NCI-H345 (cell line): ENCODE results near the gene MYCBPAP.

Experiments used
- DNase-seq: peaks from one replicate; lab custom pipeline; 2025; lab: John Stamatoyannopoulos, UW

MYCBPAP gene

DNA sequence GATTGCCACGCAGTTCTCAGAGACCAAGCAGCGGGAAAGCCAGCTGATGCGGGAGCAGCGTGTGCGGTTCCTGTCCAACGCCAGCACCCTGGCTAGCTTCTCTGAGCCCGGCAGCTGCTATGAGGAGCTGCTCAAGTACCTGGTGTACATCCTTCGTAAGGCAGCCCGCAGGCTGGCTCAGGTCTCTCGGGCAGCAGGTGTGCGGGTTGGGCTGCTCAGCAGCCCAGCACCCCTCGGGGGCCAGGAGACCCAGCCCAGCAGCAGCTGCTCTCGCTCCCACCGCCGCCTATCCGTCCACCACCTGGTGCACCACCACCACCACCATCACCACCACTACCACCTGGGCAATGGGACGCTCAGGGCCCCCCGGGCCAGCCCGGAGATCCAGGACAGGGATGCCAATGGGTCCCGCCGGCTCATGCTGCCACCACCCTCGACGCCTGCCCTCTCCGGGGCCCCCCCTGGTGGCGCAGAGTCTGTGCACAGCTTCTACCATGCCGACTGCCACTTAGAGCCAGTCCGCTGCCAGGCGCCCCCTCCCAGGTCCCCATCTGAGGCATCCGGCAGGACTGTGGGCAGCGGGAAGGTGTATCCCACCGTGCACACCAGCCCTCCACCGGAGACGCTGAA lies 67.5 kb downstream of the MYCBPAP start:
- DNase-seq, result peak; percentile 35

DNA sequence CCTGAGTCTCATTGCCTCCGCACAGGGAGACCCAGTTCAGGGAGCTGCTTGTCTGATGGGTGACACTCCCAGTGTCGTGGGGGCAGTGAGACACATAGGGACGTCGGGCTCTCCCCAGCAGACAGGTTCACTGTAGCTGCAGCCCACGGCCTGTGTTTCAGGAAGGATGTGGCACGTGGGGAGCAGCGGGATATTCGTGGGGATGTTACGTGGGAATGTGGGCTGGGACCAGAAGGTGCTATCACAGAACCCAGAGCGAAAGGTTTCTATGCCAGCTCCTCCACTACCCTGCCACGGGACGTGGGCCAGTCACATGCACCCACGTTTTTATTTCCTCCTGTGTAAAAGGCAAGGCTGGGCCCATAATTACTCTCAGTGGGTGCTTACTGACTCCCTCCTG lies 68.6 kb downstream of the MYCBPAP start:
- DNase-seq, result no peak

DNA sequence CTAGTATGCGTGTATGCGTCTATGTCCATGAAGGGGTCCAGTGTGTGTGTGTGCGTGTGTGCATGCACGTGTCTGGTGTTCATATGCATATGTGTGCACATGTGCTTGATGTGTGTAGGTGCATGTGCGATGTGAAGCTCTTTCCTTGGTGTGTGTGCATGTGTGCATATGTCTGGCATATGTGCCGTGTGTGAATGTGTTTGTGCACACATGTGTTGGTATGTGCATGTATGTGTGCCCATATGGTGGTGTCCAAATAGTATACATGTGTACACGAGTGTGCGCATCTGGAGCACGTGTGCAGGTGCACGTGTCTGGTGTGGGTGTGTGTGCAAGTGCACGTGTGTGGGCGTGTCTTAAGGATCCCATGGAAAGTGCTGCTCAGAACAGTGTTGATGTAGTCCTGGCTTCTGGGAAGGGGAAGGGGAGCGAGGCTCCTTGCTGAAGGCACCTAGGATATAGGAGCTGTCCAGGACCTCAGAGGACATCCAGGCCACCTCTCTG lies 69.3 kb downstream of the MYCBPAP start:
- DNase-seq, result no peak

DNA sequence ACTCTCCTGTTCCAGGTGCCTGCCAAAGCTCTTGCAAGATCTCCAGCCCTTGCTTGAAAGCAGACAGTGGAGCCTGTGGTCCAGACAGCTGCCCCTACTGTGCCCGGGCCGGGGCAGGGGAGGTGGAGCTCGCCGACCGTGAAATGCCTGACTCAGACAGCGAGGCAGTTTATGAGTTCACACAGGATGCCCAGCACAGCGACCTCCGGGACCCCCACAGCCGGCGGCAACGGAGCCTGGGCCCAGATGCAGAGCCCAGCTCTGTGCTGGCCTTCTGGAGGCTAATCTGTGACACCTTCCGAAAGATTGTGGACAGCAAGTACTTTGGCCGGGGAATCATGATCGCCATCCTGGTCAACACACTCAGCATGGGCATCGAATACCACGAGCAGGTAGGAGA lies 69.9 kb downstream of the MYCBPAP start:
- no peak for DNase-seq

DNA sequence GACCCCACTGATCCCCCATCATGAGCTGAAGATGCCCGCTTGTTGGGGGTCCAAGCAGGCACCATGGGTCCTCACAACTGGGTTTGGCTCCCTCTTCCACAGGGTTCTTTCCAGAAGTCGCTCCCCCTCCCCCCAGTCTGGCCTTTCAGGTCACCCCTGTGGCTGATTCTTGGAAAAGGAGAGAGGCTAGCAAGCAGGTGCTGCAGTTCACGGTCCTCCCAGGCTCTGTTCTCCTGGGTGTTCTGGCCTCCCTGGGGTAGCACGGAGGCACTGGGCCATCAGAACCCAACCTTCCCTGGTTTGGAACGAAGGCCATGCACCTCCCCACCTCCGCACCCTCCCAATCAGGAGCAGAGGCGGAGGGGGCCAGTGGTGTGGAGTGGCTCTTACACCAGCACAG lies 71.2 kb downstream of the MYCBPAP start:
- no peak for DNase-seq

DNA sequence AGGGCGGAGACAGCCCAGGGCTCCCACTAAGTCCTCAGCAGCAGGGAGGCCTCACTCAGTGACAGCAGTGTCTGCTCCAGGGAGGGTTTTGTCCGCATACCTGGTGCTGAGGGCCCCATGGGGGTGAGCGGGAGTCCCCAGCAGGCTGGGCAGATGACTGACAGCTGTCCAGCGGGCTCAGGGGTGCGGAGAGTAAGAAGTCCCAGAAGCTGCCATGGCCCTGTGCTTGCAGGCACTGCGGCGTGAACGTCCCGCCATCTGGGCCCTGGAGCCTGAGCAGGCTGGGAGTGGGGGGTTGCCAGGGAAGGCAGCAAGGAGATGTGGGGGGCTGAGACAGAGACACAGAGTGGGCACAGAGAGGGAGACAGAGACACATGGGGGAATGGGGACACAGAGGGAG lies 72.4 kb downstream of the MYCBPAP start:
- no peak for DNase-seq
